NT2/D1 (cell line): ENCODE results near the gene PTPN9.

Source experiments
- SUZ12 ChIP-seq: IDR thresholded peaks from 2 replicates; pipeline ENCODE4 v1.6.1; 2011; ENCODE audit not compliant: insufficient read length, insufficient read depth; ENCODE audit errors: extremely low read depth
- ZNF274 ChIP-seq: IDR thresholded peaks from 2 replicates; pipeline ENCODE4 v1.6.1; 2011; ENCODE audit warnings: mild to moderate bottlenecking, low read depth, low read length

DNA sequence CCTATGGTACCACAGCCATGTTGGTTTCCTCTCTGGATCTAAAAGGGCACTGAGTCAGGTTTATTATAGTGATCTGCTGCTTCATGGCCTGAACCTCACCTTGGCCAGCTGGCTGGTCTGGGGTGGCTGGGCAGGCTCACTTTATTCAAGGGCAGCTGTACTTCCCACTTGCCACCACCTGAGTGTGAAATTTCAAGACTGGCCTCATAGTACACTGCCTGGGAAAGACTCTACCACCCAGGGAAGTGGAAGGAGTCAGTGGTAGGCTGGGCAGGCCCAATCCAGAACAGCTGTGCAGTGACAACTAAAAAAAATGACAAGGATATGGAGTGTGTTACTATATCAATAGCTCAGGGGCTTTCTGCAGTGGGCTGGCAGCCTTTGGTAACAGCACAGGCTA, 37.7 kb upstream of the PTPN9 start:
- TF ChIP-seq ZNF274 (no peak), SUZ12 (no peak)
